HTERT RPE-1 (cell line): ENCODE measurements around the gene ASB3.
"Not testable (repeated sequence)": the region's sequence is repeated elsewhere in the genome, so short reads cannot be mapped to it uniquely, and the experiment has no call there.

Experiments
- in situ Hi-C: fragments of 300-500 bp; cut with MboI; formaldehyde crosslinking; loops from 4 replicates; pipeline ENCODE4 v1.14.3; 2020; ENCODE audit warnings: low sequenced_read_pairs

The ASB3 gene

DNA sequence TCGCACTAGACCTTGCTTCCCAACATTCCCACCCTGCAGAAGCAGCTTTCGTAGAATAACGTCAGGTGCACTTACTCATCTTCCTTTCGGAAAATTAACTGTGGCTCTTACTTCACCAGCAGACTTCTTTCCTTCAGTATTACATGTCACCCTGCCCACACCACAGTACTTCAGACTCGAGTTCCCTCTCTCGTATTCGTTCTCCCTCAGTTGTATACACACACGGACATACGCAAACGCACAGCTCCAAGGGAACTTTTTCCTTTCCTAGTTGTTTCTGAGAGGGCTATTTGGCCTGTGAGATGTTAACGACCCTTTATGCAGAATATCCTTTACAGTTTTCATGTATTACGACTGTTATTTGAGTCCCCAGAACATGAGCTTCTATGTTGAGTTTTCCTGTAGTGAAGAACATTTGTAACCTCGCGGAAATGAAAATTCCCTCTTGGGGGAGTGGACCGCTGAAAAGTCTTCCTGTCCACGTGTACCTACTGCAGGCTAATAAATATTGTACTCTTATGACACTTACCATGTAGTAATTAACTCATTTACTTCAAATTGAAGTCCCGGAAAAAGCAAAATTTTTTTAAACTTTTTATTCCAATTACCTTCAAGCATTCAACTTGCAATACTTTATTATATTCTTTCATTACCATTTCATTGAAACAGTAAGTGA lies 999 bp upstream of the ASB3 start:
- in situ Hi-C loops = no loop called here

DNA sequence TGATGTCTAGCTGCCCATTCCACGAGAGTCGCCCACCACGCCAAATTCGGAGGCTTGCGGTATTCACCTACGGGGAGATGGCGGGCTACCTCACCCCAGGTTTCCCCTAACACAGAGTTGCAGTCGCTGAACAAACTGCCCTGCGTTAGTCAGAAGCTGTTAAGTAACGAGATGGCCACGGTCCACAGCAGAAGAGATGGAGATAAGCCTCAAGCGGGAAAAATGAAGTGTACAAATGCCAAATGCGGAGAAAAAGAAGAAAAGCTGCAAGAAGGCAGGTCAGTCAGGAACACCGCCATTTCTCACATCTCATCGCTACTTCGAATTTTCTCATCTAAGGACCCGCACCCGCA lies 425 bp downstream of the ASB3 start:
- in situ Hi-C loops = no loop called here

DNA sequence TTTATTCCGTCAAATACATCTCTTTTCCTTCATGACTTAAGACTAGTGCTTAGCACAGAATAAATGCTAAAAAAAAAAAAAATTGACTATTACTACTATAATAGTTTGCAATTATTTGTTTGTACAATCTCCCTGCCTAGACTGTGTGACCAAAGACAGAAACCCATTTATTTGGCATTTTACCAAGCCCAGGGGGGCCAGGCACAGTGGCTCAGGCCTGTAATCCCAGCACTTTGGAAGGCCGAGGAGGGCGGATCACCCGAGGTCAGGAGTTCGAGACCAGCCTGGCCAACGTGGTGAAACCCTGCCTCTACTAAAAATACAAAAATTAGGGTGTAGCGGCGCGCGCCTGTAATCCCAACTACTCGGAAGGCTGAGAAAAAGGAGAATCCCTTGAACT lies 1.4 kb downstream of the ASB3 start:
- in situ Hi-C loops = no loop called here

DNA sequence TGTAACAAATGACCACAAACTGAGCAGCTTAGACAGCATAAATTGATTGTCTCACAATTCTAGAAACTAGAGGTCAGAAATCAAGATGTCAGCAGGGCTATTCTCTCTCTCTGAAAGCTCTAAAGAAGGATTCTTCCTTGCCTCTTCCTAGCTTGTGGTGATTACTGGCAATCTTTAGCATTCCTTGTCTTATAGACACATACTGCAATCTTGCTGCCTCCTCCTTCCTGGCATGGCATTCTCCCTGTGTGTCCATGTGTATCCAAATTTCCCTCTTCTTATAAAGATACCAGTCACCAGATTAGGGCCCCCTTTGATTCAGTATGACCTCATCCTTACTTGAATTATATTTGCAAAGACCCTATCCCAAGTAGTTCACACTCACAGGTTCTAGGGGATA lies 2.3 kb downstream of the ASB3 start:
- in situ Hi-C loops = no loop called here

DNA sequence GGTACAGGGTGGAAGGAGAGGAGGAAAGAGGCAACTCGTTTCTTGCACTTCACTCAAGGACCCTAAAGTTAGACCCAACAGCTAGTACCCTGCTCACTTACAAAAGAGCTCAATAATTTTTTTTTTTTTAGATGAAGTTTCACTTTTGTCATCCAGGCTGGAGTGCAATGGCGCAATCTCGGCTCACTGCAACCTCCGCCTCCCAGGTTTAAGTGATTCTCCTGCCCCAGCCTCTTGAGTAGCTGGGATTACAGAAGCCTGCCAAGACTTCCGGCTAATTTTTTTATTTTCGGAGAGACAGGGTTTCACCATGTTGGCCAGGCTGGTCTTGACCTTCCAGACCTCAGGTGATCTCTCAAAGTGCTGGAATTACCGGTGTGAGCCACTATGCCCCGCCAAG lies 4.1 kb downstream of the ASB3 start:
- in situ Hi-C loops = no loop called here

DNA sequence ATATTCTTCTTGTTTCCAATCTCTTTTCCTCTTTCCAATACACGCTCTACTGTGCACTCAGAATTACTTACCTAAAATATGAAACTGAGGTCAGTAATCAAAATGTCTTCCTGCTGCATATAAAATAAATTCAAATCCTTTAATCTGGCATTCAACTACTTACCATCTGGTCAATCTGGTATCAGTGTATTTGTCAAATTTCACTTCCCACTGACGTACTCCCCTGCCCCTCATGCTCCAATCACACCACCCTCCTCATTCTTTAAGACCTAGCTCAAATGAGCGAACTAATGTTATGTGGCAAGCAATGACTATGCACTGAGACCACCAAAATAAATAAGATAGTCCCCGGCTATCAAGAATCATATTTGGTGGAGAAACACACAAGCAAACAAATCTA lies 6.7 kb downstream of the ASB3 start:
- in situ Hi-C loops = no loop called here

DNA sequence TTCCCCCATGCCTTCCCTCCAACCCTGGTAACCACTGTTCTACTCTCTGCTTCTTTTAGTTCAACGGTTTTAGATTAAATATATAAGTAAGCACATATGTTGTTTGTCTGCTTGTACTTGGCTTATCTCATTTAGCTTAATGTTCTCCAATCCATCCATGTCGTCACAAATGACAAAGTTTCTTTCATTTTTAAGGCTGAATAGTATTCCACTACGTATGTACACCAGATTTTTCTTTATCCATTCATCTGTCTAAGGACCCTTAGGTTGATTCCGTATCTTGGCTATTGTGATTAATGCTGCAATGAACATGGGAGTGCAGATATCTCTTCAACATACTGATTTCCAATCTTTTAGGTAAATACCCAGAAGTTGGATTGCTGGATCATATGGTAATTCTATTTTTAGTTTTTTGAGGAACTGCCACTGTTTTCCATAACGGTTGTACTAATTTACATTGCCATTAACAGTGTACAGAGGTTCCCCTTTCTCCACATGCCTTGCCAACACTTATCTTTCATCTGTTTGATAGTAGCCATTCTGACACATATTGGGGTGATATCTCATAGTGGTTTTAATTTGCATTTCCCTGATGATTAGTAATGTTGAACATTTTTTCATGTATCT lies 8.1 kb downstream of the ASB3 start:
- in situ Hi-C loops = no loop called here

DNA sequence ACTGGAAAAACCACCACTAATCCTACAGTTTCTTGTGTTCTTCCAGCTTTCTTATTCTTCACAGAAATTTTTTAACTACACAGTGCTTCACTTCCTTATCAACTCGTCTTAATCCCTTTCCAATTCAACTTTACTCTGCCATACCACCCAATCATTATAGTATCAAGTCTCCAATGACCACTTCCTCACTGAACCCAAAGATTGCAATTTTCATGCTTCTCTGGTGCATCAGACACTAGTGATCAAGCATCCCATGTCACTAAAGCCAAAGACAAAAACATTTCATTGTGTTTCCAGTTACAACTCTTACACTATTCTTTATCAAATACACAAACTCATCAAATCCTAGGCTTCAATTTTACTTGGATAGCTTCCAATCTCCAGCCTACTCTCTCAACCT lies 9.6 kb downstream of the ASB3 start:
- in situ Hi-C loops = no loop called here

DNA sequence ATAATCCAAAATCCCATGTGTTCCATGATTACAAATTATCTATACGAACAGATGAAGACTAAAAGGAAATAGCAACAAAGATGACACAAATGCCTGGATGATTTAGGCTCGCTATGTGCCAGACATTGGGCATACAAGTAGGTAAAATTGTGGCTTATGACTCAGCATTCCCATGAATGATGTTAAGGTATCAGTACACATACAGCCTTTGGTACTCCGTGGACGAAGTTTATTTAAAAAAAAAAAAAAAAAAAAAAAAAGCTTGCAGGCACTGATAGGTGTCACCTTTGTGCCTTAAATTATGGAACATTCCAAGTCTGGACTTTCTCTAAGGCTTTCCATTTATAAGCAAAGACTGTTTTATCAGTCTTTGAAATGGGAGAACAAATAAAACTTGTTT lies 16.5 kb downstream of the ASB3 start:
- in situ Hi-C loops = no loop called here

DNA sequence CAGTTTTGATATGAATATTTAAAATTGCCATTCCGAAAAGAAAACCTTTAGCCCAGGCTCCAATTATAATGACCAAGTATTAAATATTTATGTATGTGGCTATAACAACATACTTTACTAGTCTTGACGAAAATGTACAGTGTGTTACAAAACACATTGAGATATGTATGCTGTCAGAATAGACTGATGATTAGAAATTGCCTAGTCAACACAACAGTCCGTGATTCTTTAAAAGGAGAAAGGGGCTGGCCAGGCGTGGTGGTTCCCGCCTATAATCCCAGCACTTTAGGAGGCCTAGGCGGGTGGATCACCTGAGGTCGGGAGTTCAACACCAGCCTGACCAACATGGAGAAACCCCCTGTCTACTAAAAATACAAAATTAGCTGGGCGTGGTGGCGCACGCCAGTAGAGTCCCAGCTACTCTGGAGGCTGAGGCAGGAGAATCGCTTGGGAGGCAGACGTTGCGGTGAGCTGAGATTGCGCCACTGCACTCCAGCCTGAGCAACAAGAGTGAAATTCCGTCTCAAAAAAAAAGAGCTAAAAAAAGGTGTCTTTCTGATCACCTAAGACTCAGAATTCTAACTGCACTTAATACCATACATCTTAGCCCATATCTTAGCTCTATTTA lies 17.3 kb downstream of the ASB3 start:
- in situ Hi-C loops = no loop called here

DNA sequence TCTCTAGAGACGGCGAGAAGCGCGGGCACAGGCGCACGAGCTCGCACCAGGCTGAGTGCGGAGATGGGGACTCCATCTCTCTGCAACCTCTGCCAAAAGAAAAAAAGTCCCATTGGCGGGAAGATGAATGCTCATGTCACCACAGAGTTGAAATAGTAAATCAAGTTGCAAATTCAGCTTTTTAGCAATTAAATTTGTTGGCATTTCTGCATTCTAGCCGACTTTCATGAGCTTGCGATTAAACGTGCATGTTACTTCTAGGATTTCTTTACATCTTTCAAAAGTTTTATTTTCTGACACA lies 18.6 kb downstream of the ASB3 start:
- in situ Hi-C loops = no loop called here

DNA sequence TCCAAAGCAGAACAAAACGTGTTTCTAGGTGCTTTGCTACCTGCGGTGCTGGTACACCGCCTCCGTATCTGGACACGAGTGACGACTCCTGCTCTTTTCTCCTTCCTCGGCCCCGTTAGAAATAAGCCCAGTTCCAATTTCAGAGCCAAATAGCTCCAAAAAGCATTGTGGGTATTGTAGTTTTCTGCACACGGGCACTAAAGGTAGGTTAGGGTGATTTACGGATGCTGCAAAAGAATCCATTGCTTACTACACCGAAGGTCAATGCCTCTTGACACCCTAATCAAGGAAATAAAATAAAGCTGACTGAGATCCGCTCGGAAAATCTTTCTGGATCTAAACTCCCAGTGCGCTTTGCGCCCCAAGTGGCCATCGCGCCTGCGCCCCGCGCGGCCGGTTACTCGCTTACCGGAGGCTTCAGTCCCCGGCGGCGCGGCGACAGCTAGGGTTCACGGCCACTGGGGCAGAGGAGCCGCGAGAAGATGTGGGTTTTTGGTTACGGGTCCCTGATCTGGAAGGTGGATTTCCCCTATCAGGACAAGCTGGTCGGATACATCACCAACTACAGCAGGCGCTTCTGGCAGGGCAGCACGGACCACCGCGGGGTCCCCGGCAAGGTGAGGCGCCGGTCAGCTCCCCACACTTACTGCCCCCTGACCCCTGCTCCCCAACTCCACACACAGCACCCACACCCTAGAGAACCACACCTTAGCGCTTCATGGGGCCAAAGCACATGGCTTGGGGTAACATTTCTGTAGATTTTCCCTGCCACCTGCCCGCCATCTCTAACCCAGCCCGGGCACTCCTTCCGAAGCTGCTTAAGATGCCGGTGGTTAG lies 19.1 kb downstream of the ASB3 start, which contains the start of gene CHAC2:
TSS of gene CHAC2 (plus strand) at position 400 of the 837 bp plus-strand sequence. CDS start at position 483, 83 bp downstream.
- in situ Hi-C loops = no loop called here

DNA sequence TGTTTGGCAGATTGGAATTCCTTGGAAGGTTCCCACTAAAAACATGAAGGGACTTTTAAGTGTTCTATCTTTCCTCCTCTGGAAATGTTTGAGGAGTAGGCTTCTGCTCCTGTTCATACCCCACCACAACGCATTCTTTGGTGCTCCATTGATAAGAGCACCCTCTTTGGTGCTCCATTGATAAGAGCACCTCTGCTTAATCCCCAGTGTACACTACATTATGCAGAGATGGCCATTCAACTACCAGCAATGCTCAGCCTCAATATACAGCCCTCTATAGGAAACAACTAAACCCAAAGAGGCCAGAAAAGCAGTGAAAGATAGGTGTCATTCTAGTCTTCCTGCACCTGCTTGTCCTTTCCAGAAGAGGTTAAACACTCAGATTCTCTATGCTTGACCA lies 21.0 kb downstream of the ASB3 start:
- in situ Hi-C loops = no loop called here

DNA sequence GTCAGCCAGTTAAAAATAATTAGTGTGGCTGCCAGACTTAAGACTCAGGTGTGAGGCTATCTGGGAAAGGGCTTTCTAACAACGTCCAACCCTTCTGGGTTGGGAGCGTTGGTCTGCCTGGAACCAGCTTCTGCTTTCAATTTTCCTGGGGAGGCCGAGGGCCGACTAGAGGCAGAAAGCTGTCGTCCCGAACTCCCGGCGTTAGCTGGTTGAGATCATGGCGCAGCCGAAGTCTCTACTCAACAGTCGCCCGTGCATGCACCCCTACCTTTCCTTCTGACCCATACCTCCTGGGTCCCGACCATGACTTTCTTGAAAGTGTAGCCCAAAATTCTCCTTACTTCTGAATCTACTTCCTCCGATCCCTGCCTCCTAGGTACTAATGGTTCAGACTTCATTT lies 29.5 kb downstream of the ASB3 start:
- in situ Hi-C loops = not testable (repeated sequence)

DNA sequence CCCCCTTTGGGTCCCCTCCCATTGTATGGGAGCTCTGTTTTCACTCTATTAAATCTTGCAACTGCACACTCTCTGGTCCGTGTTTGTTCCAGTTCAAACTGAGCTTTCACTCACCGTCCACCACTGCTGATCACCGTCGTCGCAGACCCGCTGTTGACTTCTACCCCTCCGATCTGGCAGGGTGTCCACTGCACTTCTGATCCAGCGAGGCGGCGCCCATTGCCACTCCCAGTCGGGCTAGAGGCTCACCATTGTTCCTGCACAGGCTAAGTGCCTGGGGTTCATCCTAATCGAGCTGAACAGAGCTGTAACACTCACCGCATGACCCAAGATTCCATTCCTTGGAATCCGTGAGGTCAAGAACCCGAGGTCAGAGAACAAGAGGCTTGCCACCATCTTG lies 30.1 kb downstream of the ASB3 start:
- in situ Hi-C loops = no loop called here

DNA sequence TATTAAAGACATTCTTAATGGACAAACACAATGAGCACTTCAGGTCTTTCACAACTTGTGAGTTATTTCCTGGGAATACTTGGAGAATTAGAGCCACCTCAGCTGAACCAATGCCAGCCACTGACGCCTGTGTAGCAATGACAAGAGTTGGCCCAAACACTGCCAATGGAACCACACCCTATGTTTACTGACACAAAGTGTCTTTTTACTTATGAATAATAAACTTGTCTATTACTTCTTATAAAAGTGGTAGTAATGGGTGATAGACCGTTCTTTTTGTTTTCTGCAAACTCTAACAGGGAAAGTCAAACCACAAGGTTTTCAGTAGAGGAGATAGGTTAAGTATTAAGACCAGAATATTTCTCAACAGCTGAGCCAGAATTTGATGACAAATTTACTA lies 31.6 kb downstream of the ASB3 start:
- in situ Hi-C loops = no loop called here

DNA sequence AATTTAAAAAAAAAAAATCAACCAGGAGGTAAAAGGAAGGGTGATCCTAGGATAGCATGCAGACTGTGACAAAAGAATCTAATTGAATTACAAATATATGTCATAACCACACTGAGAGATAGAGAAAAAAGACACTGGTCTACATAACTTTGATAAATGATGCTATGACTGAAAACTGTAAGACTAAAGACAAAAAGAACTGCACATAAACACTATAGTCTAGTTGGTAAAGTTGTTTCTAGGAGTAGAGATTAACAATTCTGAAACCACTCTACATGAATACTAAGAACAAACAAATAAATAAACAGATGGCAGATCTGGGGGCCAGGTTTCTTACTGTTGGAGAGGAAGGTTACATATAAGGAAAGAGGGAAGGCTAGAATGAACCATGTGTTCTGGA lies 33.7 kb downstream of the ASB3 start:
- in situ Hi-C loops = no loop called here

DNA sequence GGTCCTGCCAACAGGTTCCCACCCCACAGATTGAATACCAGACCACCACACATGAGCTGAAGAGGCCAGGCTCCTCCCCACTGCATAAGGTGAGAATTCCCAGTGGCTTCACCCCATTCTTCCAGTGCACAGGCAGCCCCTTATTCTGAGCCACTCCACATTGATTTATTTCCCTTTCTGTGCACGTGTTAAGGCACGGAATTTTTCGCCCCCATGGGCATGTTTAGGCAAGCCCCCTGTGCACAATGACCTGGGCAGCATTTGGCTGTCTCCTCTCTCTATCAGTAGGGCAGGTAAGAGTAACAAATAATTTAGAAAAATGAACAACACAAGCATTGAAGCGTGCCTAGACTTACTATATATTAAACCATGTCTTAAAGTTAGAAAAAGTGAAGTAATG lies 34.4 kb downstream of the ASB3 start:
- in situ Hi-C loops = no loop called here

DNA sequence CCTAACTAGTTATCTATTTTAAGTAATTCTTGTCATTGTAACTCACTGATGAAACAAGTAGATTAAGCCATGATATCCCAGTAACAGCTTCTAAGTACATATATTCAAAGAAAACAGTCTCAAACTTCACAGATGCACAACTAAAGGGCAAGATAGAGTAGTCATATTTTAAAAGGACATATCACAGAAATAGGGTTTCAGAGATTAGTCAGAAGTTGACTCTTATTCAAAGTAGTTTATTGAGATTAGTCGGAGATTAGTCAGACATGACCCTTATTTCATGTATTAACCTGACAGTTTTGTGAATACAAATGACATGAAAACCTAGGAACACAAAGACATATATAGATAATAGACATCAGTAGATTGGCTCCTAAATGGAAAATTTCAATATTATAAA lies 35.0 kb downstream of the ASB3 start:
- in situ Hi-C loops = no loop called here

DNA sequence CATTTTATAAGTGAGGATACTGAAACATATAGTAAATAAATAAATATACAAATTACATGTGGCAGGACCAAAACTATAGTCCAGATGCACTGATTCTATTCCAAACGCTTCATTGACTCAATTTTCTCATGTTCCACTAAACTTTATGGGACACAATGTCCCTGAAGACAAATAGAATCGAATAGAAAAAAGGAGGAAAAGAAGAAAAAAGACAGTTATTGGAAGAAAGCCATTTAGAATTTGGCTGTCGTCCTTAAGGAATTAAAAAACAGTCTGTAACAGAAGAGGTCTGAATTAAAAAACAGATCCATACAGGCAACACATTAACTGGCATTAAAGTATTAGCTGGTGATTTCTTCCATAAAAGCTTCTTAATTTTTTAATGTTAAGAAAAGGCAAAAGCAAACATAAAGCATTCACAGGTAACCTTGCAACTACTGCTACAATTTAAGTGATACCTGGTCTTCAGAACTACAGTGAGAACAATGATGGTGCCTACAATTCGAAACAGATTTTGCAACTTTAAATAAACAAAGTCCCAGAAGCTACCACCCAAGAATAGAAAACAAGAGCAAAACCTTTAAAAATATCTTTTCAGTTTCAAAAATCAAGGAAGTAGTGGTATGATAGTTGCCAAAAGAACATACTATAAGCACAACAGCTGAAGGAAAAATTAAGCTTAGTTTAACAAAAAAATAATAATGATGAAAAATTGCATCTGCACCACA lies 36.5 kb downstream of the ASB3 start:
- in situ Hi-C loops = no loop called here

DNA sequence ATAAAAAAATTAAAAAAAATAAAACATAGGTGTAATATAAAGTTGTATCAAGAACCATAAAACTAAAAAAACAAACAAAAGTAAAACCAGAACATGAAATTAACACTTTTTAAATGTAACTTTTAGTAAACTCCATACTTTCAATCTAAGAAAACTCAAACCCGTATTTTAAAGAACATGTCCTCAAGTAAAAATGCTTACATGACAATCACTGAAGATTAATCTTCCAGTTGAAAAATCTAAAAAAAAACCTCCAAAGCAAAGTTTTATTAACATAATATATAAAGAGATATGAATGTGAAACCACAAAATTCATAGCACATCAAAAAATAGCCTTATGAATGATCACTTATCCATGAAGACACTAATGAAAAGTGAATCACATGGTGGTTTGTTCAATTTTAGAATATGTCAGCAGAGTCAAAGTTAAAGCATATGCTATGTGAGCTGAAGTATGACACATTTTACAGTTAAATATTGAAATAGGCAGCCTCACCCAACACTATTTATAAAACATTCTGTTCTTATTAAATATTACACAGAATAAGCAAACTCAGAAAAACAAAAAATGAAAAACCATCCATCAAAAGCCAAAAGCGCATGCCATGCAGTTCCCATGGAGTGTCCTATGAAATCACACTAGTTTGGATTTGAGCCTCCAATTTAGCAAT lies 42.2 kb downstream of the ASB3 start:
- in situ Hi-C loops = no loop called here
